GM12878 (cell line): Measurements from ENCODE around the gene MUC16. TPM values are rescaled to one million over a fixed set of nuclear protein-coding genes. Genes with fewer than 3 reads are reported as not detected.

Experiments used
- ATAC-seq: fragments of 200-7000 bp; cut with Tn5 transposase; 3 replicates; pipeline ENCODE4 v1.9.1; 2020; ENCODE audit warnings: mild to moderate bottlenecking, moderate library complexity
- BruUV-seq: library from RNA; stranded (reverse); fragments of 400-500 nt; replicated peaks from 2 replicates; lab custom pipeline; 2021; lab: Mats Ljungman, UMichigan
- CTCF ChIA-PET: fragments of 300-600 bp; sonication (Branson Sonifier 250); formaldehyde crosslinking; extraction: SDS; loops from one replicate; lab custom pipeline; 2021; ENCODE audit warnings: inconsistent platforms; lab: Yijun Ruan, JAX
- POLR2A ChIA-PET: fragments of 350-600 bp; formaldehyde crosslinking; extraction: SDS; loops from one replicate; lab custom pipeline; 2021; ENCODE audit warnings: inconsistent platforms; lab: Charles Lee
- RAD21 ChIA-PET: fragments of 300-600 bp; sonication (Branson Sonifier 250); formaldehyde crosslinking; loops from one replicate; lab custom pipeline; 2023; ENCODE audit warnings: antibody characterized with exemption; ENCODE audit not compliant: unreplicated experiment; lab: Charles Lee
- SMC1A ChIA-PET: fragments of 300-600 bp; sonication (Branson Sonifier 250); formaldehyde crosslinking; loops from one replicate; lab custom pipeline; 2023; ENCODE audit not compliant: unreplicated experiment, uncharacterized antibody; lab: Charles Lee
- DNase-seq: peaks from one replicate; pipeline ENCODE4 v3.0.0-alpha.2; 2011; ENCODE audit warnings: low read depth, low spot score
- FAIRE-seq: peaks from 3 replicates; lab custom pipeline; 2011; peaks lifted over from hg19 to GRCh38; lab: Jason Lieb, UNC
- H2AFZ ChIP-seq: 2 replicates; pipeline ENCODE4 v1.6.0; 2011; ENCODE audit warnings: low read depth, low read length, control low read depth; ENCODE audit not compliant: control insufficient read depth
- H3K27ac ChIP-seq: 2 replicates; pipeline ENCODE4 v1.5.1; 2011; ENCODE audit warnings: control low read depth; ENCODE audit not compliant: control insufficient read depth, insufficient read depth
- H3K27me3 ChIP-seq, 2 experiments: replicated peaks in 1 of 2; 2 replicates each; pipeline versions ENCODE4 v1.6.0 to v1.6.1; 2011; ENCODE audit warnings: low read length in 1 of 2; ENCODE audit not compliant: control insufficient read depth in 2 of 2, insufficient read depth in 2 of 2
- H3K36me3 ChIP-seq, 2 experiments: 2 replicates each; pipeline ENCODE4 v1.5.1; 2011; ENCODE audit warnings: low read length in 1 of 2; ENCODE audit not compliant: control insufficient read depth in 2 of 2, insufficient read depth in 2 of 2
- H3K4me1 ChIP-seq: 2 replicates; pipeline ENCODE4 v1.6.1; 2011; ENCODE audit warnings: mild to moderate bottlenecking, low read length, moderate library complexity, mixed read lengths; ENCODE audit not compliant: control insufficient read depth, insufficient read depth
- H3K4me2 ChIP-seq: 2 replicates; pipeline ENCODE4 v1.6.0; 2011; ENCODE audit warnings: control low read depth; ENCODE audit not compliant: control insufficient read depth, insufficient read depth
- H3K4me3 ChIP-seq: fragments of 200-600 bp; sonication (generic); 2 replicates; pipeline ENCODE4 v1.5.1; 2016
- H3K79me2 ChIP-seq: 2 replicates; pipeline ENCODE4 v1.6.0; 2011; ENCODE audit warnings: low read length; ENCODE audit not compliant: control insufficient read depth, insufficient read depth
- H3K9ac ChIP-seq: 2 replicates; pipeline ENCODE4 v1.8.0; 2011; ENCODE audit warnings: low read length, control low read depth, mixed read lengths; ENCODE audit not compliant: control insufficient read depth, insufficient read depth
- H3K9me3 ChIP-seq: replicated peaks from 3 replicates; pipeline ENCODE4 v1.5.1; 2011; ENCODE audit warnings: mild to moderate bottlenecking, low read length; ENCODE audit not compliant: control insufficient read depth, insufficient read depth
- H4K20me1 ChIP-seq: 2 replicates; pipeline ENCODE4 v1.6.0; 2011; ENCODE audit not compliant: control insufficient read depth, insufficient read depth
- ATF2 ChIP-seq: IDR thresholded peaks from 2 replicates; pipeline ENCODE4 v1.6.1; 2012; ENCODE audit warnings: low read length, inconsistent platforms
- ATF7 ChIP-seq: fragments of 450-650 bp; IDR thresholded peaks from 2 replicates; pipeline ENCODE4 v1.6.1; 2016; ENCODE audit warnings: low read depth, mild to moderate bottlenecking
- CBX5 ChIP-seq: sonication (generic); IDR thresholded peaks from 2 replicates; pipeline ENCODE4 v1.6.1; 2016; ENCODE audit warnings: low read depth, moderate library complexity, mild to moderate bottlenecking, inconsistent platforms
- EED ChIP-seq: sonication (generic); IDR thresholded peaks from 2 replicates; pipeline ENCODE4 v1.6.1; 2016; ENCODE audit warnings: antibody characterized with exemption, low read depth
- HDAC2 ChIP-seq: fragments of 200-600 bp; sonication (generic); IDR thresholded peaks from 2 replicates; pipeline ENCODE4 v1.6.1; 2017
- MAX ChIP-seq: IDR thresholded peaks from 2 replicates; pipeline ENCODE4 v1.6.1; 2012; ENCODE audit warnings: low read depth, low read length, improper control_type of control experiment
- MEF2B ChIP-seq: fragments of 450-650 bp; IDR thresholded peaks from 2 replicates; pipeline ENCODE4 v1.6.1; 2018; ENCODE audit warnings: mild to moderate bottlenecking, moderate library complexity; ENCODE audit not compliant: partially characterized antibody, poor library complexity, severe bottlenecking
- NFXL1 ChIP-seq: fragments of 450-650 bp; IDR thresholded peaks from 2 replicates; pipeline ENCODE4 v1.6.1; 2017; ENCODE audit warnings: antibody characterized with exemption, mild to moderate bottlenecking, borderline replicate concordance
- NR2C2 ChIP-seq: IDR thresholded peaks from 2 replicates; pipeline ENCODE4 v1.6.1; 2011; ENCODE audit warnings: borderline replicate concordance, low read depth; ENCODE audit not compliant: control insufficient read depth, insufficient read length
- SMARCA5 ChIP-seq: fragments of 450-650 bp; IDR thresholded peaks from 2 replicates; pipeline ENCODE4 v1.6.1; 2017; ENCODE audit warnings: mild to moderate bottlenecking
- SUPT20H ChIP-seq: IDR thresholded peaks from 2 replicates; pipeline ENCODE4 v1.6.1; 2011; ENCODE audit warnings: low read depth, mild to moderate bottlenecking, low read length, moderate library complexity, borderline replicate concordance; ENCODE audit not compliant: control insufficient read depth
- TAF1 ChIP-seq: IDR thresholded peaks from 2 replicates; pipeline ENCODE4 v1.6.1; 2011; ENCODE audit warnings: mild to moderate bottlenecking, low read depth, low read length, borderline replicate concordance
- TARDBP ChIP-seq: IDR thresholded peaks from 2 replicates; pipeline ENCODE4 v1.6.1; 2016; ENCODE audit warnings: borderline replicate concordance
- TBL1XR1 ChIP-seq: IDR thresholded peaks from 2 replicates; pipeline ENCODE4 v1.6.1; 2012; ENCODE audit warnings: low read depth, low read length, improper control_type of control experiment
- USF1 ChIP-seq: IDR thresholded peaks from 2 replicates; pipeline ENCODE4 v1.6.1; 2011; ENCODE audit warnings: borderline replicate concordance, low read depth, mild to moderate bottlenecking, moderate library complexity, mixed read lengths, low read length; ENCODE audit not compliant: insufficient read depth; ENCODE audit errors: extremely low read length
- YY1 ChIP-seq: IDR thresholded peaks from 2 replicates; pipeline ENCODE4 v1.6.1; 2011; ENCODE audit warnings: low read depth, mild to moderate bottlenecking, low read length
- ZBED1 ChIP-seq: IDR thresholded peaks from 2 replicates; pipeline ENCODE4 v1.6.1; 2016; ENCODE audit warnings: borderline replicate concordance
- ZBTB40 ChIP-seq: fragments of 450-650 bp; IDR thresholded peaks from 2 replicates; pipeline ENCODE4 v1.6.1; 2016; ENCODE audit warnings: mild to moderate bottlenecking, moderate library complexity, borderline replicate concordance
- ZSCAN29 ChIP-seq: fragments of 450-650 bp; IDR thresholded peaks from 2 replicates; pipeline ENCODE4 v1.6.1; 2017; ENCODE audit warnings: mild to moderate bottlenecking, moderate library complexity
- WGBS: methylation state at CpG from one replicate; pipeline ENCODE4 v1.1.6; 2016; ENCODE audit warnings: low lambda C conversion rate; ENCODE audit not compliant: insufficient replicate concordance, insufficient coverage; ENCODE audit errors: missing lambda C conversion rate; 5-methylcytosine and 5-hydroxymethylcytosine counted together
- in situ Hi-C: fragments of 300-500 bp; cut with MboI; formaldehyde crosslinking; loops from 9 replicates; pipeline ENCODE4 v1.14.3; 2018; ENCODE audit warnings: mixed read lengths
- intact Hi-C: fragments of 100-400 bp; cut with micrococcal nuclease; formaldehyde crosslinking; loops from one replicate; pipeline ENCODE4 v1.14.2; 2022; ENCODE audit not compliant: unreplicated experiment
- polyA plus RNA-seq, 11 experiments: library from polyadenylated mRNA; depleted of rRNA in 4 of 11; unstranded in 6 of 11; stranded (reverse) in 5 of 11; fragments of >200 nt; fragmentation: Nextera tagmentation in 4 of 11; fragmentation: Illumina TruSeq in 1 of 11; extraction: Ambion mirVana in 4 of 11; extraction: Trizol in 1 of 11; gene quantifications; 1 replicate in 1 of 11; 2 replicates in 10 of 11; pipeline versions ENCODE4 v1.2.1 to v1.2.3, GENCODE V29; 2011 to 2016; ENCODE audit warnings: inconsistent platforms in 2 of 11, missing spikeins in 2 of 11, low read depth in 1 of 11
- total RNA-seq, 4 experiments: library from RNA; depleted of rRNA in 3 of 4; stranded (reverse); fragments of >200 nt in 3 of 4; fragmentation: Illumina TruSeq in 1 of 4; extraction: Trizol in 1 of 4; gene quantifications; 2 replicates each; pipeline versions ENCODE4 v1.2.1 to v1.2.3, GENCODE V29; 2013 to 2021

The MUC16 gene
- total and polyA plus RNA-seq, 10 of the 15 experiments (the other 5 are each of a cell fraction or from before 2014, with no cell fraction given) = under 0.01 TPM; not detected in 8

- Histone ChIP-seq H3K4me3 (no peak overlapping the region), H3K27ac (no peak overlapping the region), H4K20me1 (no peaks in the 10 kb centered on the region), H2AFZ (no peak overlapping the region), H3K4me2 (no peak overlapping the region), H3K36me3 (no peaks in the 10 kb centered on the region), H3K79me2 (no peaks in the 10 kb centered on the region), H3K4me1 (no peaks in the 10 kb centered on the region), H3K9ac (no peak overlapping the region), H3K27me3 (no peaks in the 10 kb centered on the region), H3K9me3 (no peaks in the 10 kb centered on the region; the same call in 2 of the 3 replicates)
- POLR2A ChIA-PET = no interaction called here
- WGBS = 22% methylated on average over 10 of the region's 10 CpGs
- no peak for DNase-seq
- no peak for FAIRE-seq
- BruUV-seq = no TSS peak
- intact Hi-C loops = no loop called here
- TF ChIP-seq ZBED1 (no peak), USF1 (no peak), MEF2B (no peak), NFXL1 (no peak), ATF2 (no peak), ZBTB40 (no peak), YY1 (no peak), EED (no peak), NR2C2 (no peak), TAF1 (no peak), TBL1XR1 (no peak), CBX5 (no peak), ZSCAN29 (no peak), HDAC2 (no peak), TARDBP (no peak), MAX (no peak), SUPT20H (no peak), ATF7 (no peak), SMARCA5 (no peak)
- in situ Hi-C loops = no loop called here
- RAD21 ChIA-PET = no interaction called here
- CTCF ChIA-PET = no interaction called here
- SMC1A ChIA-PET = no interaction called here
- ATAC-seq = no peak
Measured at GRCh38 chr19:9009431-9009830, 778 bp downstream of the MUC16 start.
